Cardiac fibroblast (primary cell): ENCODE data around the gene GCNT1.
"Not testable (repeated sequence)": the region's sequence is repeated elsewhere in the genome, so short reads cannot be mapped to it uniquely, and the experiment has no call there.

Source experiments
- DNase-seq, 2 donors: peaks; one replicate each; pipeline versions ENCODE4 v3.0.0 to v3.0.0-alpha.2; 2010; ENCODE audit warnings: low read depth in 2 of 2
- H3K4me3 ChIP-seq, 2 donors: replicated peaks in 1 of 2; 1 replicate in 1 of 2; 2 replicates in 1 of 2; pipeline ENCODE4 v1.5.1; 2011; ENCODE audit warnings: low read depth in 2 of 2, low read length in 2 of 2, mild to moderate bottlenecking in 2 of 2, moderate library complexity in 1 of 2
- CTCF ChIP-seq: IDR thresholded peaks from one replicate; pipeline ENCODE4 v1.5.1; 2011; ENCODE audit warnings: low read depth, mild to moderate bottlenecking, low read length, inconsistent platforms

The GCNT1 gene

DNA sequence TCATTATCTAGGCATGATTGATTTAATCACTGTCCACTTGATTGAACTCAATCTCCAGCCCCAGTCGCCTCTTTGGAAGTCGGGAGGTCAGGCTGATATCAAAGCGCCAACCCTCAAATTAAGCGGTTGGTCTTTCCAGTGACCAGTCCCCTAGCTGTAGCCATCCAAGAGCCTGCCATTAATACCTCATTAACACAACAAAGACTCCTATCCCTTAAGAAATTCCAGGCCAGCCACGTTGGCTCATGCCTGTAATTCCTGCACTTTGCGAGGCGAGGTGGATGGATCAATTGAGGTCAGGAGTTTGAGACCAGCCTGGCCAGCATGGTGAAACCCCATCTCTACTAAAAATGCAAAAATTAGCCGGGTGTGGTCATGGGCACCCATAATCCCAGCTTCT is 27.4 kb upstream of the GCNT1 start:
- no peak overlapping the region for H3K4me3 ChIP-seq
- no peak for DNase-seq
- TF ChIP-seq CTCF, result no peak

- no peak for DNase-seq
- no peak for TF ChIP-seq CTCF
These were observed 25.6 kb upstream of the GCNT1 start for GRCh38 chr9:76433406-76433805.

DNA sequence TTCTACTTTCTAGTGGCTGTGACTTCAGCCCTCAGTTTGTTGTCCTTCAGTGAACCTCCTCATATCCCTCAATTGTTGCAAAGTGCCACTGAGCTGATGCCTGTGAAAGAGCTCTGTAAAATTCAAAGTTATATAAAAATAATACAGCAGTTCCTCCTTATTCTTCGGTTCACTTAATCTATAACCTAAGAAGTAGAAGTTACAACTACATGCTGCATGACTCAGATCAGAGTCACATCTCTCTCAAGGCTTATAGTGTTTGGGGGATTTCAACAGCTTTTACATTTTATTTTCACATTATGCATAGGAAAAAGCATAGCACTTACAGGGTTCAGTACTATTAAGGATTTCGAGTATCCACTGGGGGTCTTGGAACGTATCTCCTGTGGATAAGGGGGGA is 25.1 kb upstream of the GCNT1 start:
- no peak for TF ChIP-seq CTCF
- no peak overlapping the region for H3K4me3 ChIP-seq
- peak; percentile 20 to 68 for DNase-seq

More at GRCh38 chr9:76433406-76433805, 25.6 kb upstream of the GCNT1 start:
- H3K4me3 ChIP-seq, result no peak overlapping the region

GRCh38 chr9:76434897-76435296 is 24.1 kb upstream of the GCNT1 start:
- H3K4me3 ChIP-seq, DNase-seq: not testable (repeated sequence)

DNA sequence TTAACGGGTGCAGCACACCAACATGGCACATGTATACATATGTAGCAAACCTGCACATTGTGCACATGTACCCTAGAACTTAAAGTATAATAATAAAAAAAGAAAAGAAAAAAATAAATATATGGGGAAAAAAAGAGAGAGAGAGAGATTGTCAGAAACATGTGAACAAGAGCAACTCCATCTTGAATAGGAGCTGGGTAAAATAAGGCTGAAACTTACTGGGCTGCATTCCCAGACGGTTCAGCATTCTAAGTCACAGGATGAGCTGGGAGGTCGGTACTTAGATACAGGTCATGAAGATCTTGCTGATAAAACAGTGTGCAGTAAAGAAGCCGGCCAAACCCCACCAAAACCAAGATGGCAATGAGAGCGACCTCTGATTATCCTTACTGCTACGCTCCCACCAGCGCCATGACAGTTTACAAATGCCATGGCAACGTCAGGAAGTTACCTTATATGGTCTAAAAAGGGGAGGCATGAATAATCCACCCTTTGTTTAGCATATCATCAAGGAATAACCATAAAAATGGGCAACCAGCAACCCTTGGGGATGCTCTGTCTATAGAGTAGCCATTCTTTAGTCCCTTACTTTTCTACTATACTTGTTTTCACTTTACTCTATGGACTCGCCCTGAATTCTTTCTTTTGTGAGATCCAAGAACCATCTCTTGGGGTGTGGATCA is 21.8 kb upstream of the GCNT1 start:
- DNase-seq, H3K4me3 ChIP-seq: not testable (repeated sequence)

GRCh38 chr9:76438841-76439588 is 20.0 kb upstream of the GCNT1 start:
- DNase-seq, result no peak
- TF ChIP-seq CTCF, result no peak
- H3K4me3 ChIP-seq, result no peak overlapping the region

GRCh38 chr9:76441551-76442322 is 17.2 kb upstream of the GCNT1 start:
- no peak overlapping the region for H3K4me3 ChIP-seq
- DNase-seq, result peak; percentile 35 to 88
- TF ChIP-seq CTCF, result no peak
